NCI-H2171 treated with DMSO at 0.1 percent for 48 hours (cell line): ENCODE data around the gene MAP3K7.

Experiments
- DNase-seq: peaks from one replicate; lab custom pipeline; 2025; lab: John Stamatoyannopoulos, UW

MAP3K7 gene

GRCh38 chr6:90586836-90587638 is at the start of gene MAP3K7:
Gene MAP3K7 (minus strand): TSS chr6:90587072. CDS start chr6:90586883, 189 bp downstream.
- DNase-seq, result peak; percentile 97

GRCh38 chr6:90631046-90631445 is 44.2 kb upstream of the MAP3K7 start:
- DNase-seq, result no peak

GRCh38 chr6:90621581-90621980 is 34.7 kb upstream of the MAP3K7 start:
- DNase-seq, result peak; percentile 87

DNA sequence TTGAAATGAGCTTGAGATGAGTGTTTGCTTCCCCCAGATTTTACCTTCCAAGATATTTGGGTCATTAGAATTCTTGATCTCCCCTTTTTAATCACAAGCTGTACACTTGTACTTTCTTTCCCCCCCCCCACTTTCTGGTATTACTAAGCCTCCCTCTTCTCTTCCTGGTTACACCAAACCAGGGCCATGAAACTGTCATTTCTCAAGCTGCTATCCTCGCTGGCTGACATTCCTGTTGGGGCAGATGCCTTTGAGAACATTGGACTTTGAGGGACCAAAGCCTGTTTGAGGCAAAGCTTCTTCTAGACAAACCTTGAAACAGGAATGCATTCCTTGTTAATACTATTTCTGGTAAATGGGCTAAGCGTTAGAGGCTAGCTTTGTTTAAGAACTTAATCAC is 32.3 kb upstream of the MAP3K7 start:
- DNase-seq, result no peak

DNA sequence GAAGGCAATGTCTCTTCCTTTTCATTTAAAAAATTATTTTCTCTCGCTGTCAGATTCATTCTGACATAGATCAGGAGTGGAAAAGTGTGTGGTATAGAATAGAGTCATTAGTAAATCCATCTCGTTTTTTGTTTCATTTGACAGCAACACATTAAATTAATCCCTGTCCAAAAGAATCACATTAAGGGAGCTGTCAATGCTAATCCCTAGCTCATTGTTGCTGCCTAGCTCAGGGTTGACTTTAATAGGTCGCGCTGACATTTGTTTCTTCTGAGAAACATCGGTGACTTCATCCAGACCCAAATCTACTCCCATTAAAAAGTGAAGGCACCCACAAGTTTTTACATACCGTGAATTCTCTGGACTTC is 25.4 kb upstream of the MAP3K7 start:
- no peak for DNase-seq

- no peak for DNase-seq
Observed at GRCh38 chr6:90611543-90612312, 24.9 kb upstream of the MAP3K7 start.

GRCh38 chr6:90610751-90611542 is 24.1 kb upstream of the MAP3K7 start:
- peak; percentile 67 for DNase-seq

- peak; percentile 34 for DNase-seq
Observed at GRCh38 chr6:90610301-90610750, 23.5 kb upstream of the MAP3K7 start.

GRCh38 chr6:90605749-90606340 is 19.0 kb upstream of the MAP3K7 start:
- DNase-seq, result no peak

DNA sequence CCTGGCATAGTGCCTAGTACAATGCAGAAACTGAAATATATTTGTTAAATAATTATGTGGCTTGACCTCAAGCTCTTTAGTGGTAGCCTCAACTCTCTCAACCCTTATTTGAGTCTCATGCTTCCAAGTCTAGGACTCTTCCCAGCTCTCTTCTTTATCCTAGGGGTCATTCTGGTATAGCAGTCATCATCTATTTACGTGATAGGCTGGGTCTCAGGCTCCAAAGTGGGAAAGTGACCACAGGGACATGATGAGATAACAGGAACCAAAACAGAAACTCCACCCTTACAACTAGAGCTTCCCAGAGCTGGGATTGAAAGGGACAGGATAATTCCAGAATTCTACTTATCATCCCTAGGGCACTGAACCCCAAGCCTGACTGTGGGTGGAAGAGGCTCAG is 17.7 kb upstream of the MAP3K7 start:
- DNase-seq, result no peak

- no peak for DNase-seq
Observed at GRCh38 chr6:90599151-90599550, 12.3 kb upstream of the MAP3K7 start.

- no peak for DNase-seq
Observed at GRCh38 chr6:90598192-90598951, 11.5 kb upstream of the MAP3K7 start.

- no peak for DNase-seq
Observed at GRCh38 chr6:90596967-90597539, 10.2 kb upstream of the MAP3K7 start.

DNA sequence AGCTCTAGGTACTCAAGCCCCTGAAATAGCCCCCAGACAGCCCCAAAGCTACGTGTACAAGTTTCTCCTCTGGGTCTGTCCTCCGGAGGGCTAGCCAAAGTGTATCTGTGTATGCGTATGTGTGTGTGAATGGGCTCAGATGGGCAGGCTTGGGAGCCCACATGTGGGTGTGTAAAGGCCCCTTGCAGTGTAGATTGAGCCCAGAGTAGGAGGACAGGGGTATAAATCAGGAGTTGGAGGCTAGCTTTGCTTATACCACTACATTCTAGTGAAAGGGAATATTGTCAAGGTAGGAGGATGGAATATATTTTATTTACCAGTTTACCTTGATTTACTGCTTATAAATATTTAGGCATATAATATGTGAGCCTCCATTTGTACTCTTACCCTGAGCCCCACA is 9.0 kb upstream of the MAP3K7 start:
- no peak for DNase-seq

- DNase-seq, result peak; percentile 39
Observed at GRCh38 chr6:90586546-90586835, 381 bp downstream of the MAP3K7 start.

DNA sequence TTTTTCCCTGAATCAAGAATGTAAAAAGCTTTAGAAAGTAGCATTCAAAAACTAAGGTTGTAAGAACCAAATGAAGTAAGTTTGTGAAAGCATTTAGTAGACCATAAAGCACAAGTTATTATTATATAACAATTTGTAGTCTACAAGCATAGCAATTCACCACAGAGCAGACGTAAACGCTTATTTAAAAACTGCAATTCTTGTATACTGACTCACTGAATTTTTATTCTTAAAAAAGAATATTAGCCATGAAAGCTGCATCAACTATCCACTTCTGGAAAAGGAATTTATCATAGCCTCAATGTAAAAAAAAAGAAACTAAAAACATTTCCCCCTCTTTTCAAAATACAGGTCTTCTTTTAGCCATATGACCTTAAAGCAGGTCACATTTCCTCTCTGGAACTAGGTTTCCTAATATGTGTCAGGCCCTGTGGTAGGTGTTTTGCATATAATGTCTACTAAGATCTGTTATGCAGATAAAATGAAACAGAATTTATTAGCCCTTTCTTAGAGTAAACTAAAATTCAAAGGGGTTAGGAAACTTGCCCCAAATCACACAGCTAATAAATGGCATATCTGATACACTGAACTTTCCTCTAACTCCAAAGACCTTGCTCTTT is 2.1 kb downstream of the MAP3K7 start:
- DNase-seq, result no peak

GRCh38 chr6:90583836-90584481 is 2.9 kb downstream of the MAP3K7 start:
- no peak for DNase-seq

- DNase-seq, result no peak
Observed at GRCh38 chr6:90583179-90583835, 3.6 kb downstream of the MAP3K7 start.

DNA sequence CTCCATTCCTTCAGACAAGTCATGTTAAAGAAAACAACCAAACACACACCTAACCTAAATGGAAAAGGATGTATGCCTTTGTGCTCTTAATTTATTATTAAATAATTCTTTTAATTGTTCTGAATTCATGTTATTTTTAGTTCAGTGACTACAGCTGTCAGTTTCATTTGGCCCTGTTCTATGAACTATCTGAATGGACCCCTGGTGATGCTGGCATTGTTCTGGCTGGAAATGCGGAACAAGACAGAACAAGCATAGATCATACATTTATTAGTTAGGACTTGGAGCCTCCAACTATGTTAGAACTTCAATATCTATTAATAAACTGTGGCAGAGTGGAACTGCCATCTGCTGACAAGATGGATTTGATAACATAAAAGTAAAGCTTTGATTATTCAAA is 5.7 kb downstream of the MAP3K7 start:
- DNase-seq, result no peak
